H7 (cell line): ENCODE data around the gene SHISA7. TPM values are rescaled to one million over a fixed set of nuclear protein-coding genes. Genes with fewer than 3 reads are reported as not detected.
A peak's percentile ranks its signal among the peaks of the same experiment; 100 is the strongest.

Experiments
- DNase-seq: peaks from one replicate; pipeline ENCODE4 v3.0.0; 2012
- H3K27me3 ChIP-seq: 2 replicates; pipeline ENCODE4 v1.6.0; 2011; ENCODE audit warnings: mild to moderate bottlenecking, low read length; ENCODE audit not compliant: control insufficient read depth, insufficient read depth
- H3K36me3 ChIP-seq: replicated peaks from 2 replicates; pipeline ENCODE4 v1.5.1; 2011; ENCODE audit warnings: low read length; ENCODE audit not compliant: control insufficient read depth, insufficient read depth
- H3K4me3 ChIP-seq: 2 replicates; pipeline ENCODE4 v1.5.1; 2011; ENCODE audit warnings: low read depth, mild to moderate bottlenecking, control low read depth, low read length, moderate library complexity; ENCODE audit not compliant: insufficient read depth
- total RNA-seq: library from RNA; depleted of rRNA; stranded (reverse); fragments of >200 nt; shearing (Covaris generic); gene quantifications from 2 replicates; pipeline ENCODE4 v1.2.3, GENCODE V29; 2014

Gene SHISA7
- total RNA-seq, 1 experiment from 2014 or later: 0.07 TPM

DNA sequence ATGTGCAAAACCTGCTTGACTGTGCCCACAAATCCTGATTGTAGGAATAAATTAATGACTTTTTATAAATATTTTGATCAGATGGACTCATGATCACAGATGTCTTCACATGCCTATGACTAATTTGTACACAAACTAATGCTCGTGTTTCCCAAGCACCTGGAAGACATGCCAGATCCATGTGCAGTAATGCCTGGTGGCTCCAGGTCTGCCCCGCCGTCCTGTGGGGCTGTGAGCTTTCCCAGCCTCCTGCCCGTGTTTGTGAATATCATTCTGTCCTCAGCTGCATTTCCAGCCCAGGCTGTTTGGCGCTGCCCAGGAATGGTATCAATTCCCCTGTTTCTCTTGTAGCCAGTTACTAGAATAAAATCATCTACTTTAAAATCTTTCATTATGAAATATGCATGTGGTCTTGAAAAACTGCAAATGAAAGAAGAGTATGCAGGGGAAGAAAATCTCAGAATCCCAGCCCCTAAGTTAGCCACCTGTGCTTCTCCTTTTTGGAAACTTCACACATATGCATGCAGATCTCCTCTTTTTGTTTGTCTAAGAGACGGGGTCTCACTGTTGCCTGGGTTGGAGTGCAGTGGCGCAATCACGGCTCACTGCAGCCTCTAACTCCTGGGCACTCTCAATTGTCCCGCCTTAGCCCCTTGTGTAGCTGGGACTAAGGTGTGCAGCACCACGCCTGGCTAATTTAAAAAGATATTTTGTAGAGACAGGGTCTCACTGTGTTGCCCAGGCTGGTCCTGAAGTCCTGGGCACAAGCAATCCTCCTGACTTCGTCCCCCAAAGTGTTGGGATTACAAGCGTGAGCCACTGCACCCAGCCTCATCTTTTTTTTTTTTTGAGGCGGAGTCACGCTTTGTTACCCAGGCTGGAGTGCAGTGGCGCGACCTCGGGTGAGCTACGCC, 51.1 kb downstream of the SHISA7 start:
- Histone ChIP-seq H3K36me3 (peaks cover 24% of the 10 kb centered on the region), H3K27me3 (no peaks in the 10 kb centered on the region), H3K4me3 (no peak overlapping the region)
- peak; percentile 53 for DNase-seq

DNA sequence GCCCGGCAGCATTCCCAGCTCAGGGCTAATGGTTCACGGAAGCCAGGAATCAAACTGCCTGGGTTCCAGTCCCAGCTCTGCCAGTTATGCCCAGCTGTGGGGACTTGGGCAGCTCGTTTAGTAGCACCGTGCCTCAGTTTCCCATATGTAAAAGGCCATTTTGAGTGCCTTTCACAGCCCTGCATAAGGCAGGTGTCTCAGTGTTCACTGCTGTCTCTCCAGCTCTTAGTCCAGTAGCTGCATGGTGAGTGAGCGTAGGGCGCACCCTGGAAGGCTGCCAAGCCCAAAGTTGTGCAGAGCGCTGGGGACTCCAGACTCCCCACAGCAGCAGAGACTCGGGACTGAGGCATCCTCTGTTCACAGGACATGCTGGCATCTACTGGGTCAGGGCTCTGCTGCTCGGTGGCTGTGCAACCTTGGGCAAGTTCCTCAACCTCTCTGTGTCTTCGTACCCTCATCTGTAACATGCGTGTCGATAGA, 51.9 kb downstream of the SHISA7 start:
- peak; percentile 36 for DNase-seq
- Histone ChIP-seq H3K36me3 (peaks cover 28% of the 10 kb centered on the region), H3K27me3 (no peaks in the 10 kb centered on the region), H3K4me3 (no peak overlapping the region)

DNA sequence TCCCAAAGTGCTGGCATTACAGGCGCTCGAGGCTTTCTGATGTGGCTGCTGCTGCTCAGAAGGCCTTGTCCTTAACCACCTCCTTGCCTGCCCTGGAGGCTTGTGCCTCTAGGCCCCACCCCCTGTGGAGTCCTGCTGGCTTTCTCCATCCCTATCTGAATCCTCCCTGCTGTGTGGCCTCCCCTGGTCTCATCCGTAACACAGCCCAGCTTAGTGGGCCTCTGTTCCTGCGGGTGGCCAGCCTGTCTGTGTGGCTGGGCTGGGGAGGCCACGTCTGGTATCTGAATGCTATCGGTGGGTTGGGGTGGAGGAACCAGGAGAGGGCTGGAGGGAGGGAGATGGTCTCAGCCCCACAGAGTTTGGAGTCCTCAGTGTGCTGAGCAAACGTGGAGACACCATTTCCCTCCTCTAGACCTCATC, 52.6 kb downstream of the SHISA7 start:
- H3K36me3 ChIP-seq: peaks cover 28% of the 10 kb centered on the region
- peak; percentile 65 for DNase-seq

DNA sequence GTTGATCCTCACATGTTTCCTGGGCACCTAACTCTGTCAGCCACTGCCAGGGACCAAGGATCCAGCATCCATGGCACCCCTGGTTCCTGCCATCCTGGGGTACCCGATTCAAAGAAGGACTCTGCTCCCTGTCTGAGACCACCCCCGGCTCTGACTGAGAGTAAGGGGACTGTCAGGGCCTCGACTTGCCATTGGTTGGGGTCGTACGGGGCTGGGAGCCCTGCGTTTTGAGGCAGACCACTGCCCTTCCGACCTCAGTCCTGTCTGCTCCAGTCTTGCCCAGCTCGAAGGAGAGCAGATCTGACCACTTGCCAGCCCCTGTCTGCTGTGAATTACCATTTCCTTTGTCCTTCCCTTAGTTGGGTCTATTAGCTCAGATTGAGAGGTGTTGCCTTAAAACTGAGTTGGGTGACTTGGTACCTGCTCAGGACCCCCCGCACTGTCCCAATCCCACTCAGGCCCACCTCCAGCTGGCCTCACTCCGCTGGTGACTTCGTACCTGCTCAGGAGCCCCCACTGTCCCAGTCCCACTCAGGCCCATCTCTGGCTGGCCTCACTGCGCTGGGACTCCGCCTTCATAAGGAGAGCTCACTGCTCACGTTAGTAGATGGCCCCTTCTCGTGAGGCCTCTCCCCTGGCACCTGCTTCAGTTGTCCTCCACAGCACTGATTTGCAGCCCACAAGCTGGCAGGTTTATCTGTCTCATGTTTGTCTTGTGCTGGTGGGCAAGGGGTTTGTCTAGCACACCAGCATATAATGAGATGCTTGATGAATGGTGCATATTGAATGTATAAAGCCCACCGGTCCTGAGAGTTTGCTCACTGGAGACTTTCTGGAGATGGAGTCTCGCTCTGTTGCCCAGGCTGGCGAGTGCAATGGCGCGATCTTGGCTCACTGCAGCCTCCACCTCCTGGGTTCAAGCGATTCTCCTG, 53.4 kb downstream of the SHISA7 start:
- DNase-seq: peak; percentile 36
- Histone ChIP-seq H3K36me3 (peaks cover 28% of the 10 kb centered on the region), H3K4me3 (no peak overlapping the region), H3K27me3 (no peaks in the 10 kb centered on the region; the same call in 1 of the 2 replicates)

More for the DNA sequence above, 52.6 kb downstream of the SHISA7 start:
- Histone ChIP-seq H3K27me3 (no peaks in the 10 kb centered on the region), H3K4me3 (no peak overlapping the region)

DNA sequence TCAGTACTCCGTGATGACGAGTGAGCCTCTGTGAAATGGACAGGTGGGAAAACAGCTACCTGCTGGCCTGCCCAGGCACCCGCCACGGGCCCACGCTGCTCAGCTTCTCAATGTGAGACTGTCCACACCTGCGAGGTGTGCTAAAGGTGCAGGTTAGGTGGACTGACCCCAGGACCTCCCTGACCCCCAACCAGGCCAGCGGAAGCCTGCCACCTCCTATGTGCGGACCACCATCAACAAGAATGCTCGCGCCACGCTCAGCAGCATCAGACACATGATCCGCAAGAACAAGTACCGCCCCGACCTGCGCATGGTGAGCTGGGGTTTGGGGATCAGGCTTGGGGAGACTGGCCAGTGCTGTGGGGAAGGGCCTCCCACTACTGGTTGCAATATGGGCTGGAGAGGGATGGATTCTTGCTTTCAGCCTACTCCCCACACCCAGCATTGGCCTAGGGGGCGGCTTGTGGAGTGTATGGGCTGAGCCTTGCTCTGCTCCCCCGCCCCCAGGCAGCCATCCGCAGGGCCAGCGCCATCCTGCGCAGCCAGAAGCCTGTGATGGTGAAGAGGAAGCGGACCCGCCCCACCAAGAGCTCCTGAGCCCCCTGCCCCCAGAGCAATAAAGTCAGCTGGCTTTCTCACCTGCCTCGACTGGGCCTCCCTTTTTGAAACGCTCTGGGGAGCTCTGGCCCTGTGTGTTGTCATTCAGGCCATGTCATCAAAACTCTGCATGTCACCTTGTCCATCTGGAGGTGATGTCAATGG, 55.2 kb downstream of the SHISA7 start:
- Histone ChIP-seq H3K4me3 (no peak overlapping the region), H3K27me3 (peaks cover 7% of the 10 kb centered on the region; the same call in 1 of the 2 replicates), H3K36me3 (peaks cover 28% of the 10 kb centered on the region)
- peak; percentile 38 for DNase-seq

DNA sequence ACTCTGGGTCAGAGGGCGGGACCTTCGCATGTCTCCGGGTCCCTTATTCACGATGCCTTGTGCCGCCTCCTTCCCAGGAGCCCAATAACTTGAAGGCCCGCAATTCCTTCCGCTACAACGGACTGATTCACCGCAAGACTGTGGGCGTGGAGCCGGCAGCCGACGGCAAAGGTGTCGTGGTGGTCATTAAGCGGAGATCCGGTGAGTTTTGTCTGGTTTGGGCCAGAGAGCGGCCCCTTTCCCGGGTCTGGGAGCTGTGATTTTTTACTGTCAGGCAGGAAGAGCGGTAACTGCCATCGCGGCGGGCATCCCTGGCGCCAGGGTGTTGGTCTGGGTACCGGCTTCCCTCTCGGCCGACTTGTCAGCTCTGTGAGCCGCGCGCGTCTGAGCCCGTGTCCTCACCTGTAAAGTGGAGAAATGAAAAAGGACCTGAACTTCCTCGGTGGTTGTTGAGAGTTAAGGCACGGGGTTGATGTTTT, 56.6 kb downstream of the SHISA7 start:
- Histone ChIP-seq H3K4me3 (peak overlapping the region; percentile 94), H3K36me3 (peaks cover 28% of the 10 kb centered on the region), H3K27me3 (peaks cover 13% of the 10 kb centered on the region; the same call in 1 of the 2 replicates)
- peak; percentile 33 for DNase-seq

DNA sequence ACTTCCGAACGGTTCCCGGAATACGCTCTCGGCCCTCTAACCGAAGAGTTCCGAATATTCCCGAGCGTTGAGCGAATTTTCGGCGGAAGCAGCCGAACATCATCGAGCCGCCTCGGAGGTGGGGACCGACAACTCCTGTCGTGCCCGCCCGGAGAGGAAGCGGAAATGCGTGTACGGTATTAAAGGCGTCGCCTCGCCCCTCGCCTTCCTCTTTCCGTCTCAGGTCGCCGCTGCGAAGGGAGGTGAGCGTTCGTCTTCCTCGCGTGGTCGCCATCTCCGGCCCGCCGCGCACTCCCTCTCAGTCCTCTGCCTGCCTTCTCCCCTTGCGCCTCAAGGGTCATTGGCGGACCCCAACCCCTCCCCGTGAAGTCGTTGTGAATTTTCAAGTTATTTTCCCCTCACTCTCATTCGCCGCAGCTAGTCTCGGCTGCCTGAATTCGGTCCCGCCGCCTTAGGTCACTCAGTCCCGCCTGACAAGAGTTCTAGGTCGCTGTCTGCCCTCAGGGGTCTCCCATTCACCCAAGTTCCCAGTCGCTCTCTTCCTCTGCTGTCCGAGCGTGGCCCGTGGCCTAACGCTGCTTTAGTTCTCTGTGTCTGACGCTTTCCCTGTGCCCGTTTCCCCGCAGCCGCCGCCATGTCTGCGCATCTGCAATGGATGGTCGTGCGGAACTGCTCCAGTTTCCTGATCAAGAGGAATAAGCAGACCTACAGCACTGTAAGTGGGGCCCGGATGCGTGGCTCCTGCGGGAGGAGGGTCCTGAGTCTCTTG, 57.2 kb downstream of the SHISA7 start, which contains the start of gene RPL28:
TSS of gene RPL28 (plus strand) at position 209 of the 769 bp plus-strand sequence. CDS start at position 635, 426 bp downstream.
- H3K36me3 ChIP-seq: peaks cover 28% of the 10 kb centered on the region
- peaks cover 13% of the 10 kb centered on the region; the same call in 1 of the 2 replicates for H3K27me3 ChIP-seq

DNA sequence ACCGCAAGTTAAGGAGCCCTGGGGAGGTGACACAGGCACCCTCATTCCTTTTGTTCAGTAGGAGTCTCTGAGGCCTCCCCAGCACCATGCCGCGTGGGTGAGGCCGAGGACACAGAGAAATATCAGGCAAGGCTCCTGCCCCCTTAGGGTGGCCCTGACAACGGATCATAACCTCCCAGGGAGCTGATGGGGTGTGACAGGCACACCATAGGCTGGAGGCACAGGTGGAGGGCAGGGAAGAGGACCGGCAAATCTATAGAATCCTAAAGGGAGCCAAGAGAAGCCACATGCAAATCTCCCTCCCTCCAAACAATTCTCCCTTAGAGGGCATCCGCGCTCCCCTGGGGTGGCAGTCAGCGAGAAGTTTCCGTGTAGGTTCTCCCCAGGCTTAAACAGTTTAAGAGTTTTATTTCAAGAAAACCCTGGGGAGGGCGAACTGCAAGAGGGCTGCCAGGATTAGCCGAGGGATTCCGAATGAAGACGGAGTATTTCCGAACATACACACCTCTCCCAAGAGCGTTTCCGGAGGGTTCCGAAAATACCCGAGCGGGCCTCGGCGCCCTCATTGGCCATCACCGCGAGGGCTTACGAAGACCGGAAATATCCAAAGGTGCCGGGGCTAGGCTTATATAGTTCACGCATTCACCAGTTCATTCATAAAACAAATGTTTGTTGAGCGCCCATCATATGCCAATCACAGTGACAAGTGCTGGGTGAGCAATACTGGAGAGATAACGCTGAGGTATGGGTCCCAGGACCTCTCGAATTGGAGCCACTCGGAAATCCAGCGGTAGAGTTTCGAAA, 58.0 kb downstream of the SHISA7 start:
- peak; percentile 93 for DNase-seq
- peak overlapping the region; percentile 94 for H3K4me3 ChIP-seq
- peaks cover 28% of the 10 kb centered on the region for H3K36me3 ChIP-seq
- peaks cover 13% of the 10 kb centered on the region; the same call in 1 of the 2 replicates for H3K27me3 ChIP-seq

More for the DNA sequence above, 57.2 kb downstream of the SHISA7 start, which contains the start of gene RPL28:
- peak within 1 kb of the TSS; percentile 94 for H3K4me3 ChIP-seq
- peak; percentile 96 for DNase-seq

DNA sequence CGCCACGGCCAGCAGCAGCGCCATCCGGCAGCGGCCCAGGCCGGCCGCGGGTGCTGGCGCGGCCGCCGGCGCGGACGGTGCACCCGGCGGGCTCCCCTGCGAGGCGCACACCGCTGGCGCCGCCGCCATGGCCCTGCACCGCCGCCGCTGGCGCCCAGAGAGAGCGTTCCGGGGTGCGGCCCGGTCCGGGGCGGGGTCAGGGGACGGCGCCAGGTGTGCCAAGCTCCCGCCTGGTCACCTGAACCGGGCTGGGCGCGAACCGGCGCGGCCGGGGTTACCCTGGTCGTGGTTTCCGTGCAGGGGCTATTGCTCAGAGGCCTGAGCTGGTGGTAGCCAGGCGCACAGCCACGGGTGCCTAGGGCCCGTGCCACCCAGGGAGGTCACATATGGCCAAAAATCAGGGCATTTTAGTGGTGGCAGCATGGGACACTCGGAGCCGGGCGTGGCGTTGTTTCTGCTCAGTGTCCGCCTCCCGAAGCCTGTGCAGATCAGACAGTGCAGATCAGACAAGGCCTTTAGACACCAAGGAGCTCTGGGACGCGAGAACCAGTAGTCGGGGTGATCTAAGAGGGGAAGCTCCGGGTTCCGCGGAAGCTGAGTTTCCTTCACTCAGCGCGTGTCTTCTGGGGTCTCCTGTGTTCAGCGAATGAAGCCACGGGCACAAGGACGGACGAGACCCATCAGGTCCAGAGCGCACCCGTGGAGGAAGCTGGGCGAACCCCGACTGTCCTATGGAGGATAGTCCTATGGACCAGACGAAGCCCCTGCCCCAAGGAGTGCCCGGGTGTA, 58.8 kb downstream of the SHISA7 start, which contains the start of gene TMEM238:
TSS of gene TMEM238 (minus strand) at position 162 of the 789 bp plus-strand sequence. CDS start at position 129, 33 bp downstream.
- Histone ChIP-seq H3K36me3 (peaks cover 27% of the 10 kb centered on the region), H3K27me3 (peaks cover 13% of the 10 kb centered on the region; the same call in 1 of the 2 replicates), H3K4me3 (peak within 1 kb of the TSS; percentile 94)
- peak; percentile 75 for DNase-seq

DNA sequence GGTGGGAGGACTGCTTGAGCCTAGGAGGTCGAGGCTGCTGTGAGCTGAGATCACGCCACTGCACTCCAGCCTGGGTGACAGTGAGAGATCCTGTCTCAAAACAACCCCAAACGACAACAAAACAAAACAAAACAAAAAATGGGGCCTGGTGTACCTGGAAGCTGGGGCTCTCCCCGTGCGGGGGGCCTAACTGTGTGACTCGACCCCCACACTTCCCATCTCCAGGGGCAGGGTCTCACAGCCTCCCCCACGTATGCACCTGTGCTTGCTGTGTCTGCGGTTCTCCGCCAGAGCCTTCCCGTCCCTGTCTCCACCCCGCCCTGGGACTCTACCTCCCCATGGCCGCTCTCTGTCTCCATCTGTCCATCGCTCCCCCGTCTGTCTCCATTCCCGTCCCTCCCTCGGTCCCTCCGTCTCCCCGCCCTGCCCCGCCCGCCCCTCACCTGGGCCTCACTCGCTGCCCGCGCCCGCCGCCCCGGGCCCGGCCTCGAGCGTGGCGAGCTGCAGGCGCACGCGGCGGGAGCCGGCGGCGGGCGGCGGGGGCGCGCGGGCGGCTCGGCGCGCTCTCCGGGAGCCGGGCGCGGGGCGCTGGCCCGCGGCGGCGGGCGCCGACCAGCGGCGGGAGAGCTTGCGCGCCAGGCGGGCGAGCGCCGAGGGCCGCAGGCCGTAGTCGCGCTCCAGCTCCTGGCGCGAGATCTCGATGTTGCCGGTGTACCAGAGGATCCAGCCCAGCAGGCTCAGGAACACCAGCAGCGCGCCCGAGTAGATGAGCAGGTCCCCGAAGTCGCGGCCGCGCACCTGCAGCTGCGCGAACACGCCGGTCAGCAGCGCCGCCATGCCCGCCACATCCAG, 59.6 kb downstream of the SHISA7 start:
- H3K4me3 ChIP-seq: peak overlapping the region; percentile 94
- peaks cover 14% of the 10 kb centered on the region; the same call in 1 of the 2 replicates for H3K27me3 ChIP-seq
- H3K36me3 ChIP-seq: peaks cover 19% of the 10 kb centered on the region
- DNase-seq: peak; percentile 88

DNA sequence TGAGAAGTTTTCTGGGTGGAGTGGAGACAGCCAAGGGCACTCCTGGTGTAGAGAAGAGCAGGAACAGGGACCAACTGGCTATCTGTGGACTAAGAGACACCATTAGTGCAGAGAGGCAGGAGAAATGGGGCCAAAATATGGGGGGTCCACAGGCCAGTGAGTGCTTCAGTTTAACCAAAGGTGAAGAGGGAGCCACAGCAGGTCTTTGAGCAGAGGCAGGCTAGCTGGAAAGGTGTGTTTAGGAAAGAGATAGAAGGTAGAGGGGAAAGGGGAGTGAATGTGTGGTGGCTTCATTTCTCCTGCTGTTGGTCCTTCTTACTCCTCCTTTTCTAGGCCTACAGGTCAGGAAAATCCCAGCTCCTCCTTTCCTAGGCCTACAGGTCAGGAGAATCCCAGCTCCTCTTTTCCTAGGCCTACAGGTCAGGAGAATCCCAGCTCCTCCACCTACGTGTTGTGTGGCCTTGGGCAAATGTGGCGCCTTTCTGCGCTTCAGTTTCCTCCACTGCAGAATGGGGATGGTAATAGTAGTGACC, 60.5 kb downstream of the SHISA7 start:
- Histone ChIP-seq H3K36me3 (peaks cover 11% of the 10 kb centered on the region), H3K4me3 (no peak overlapping the region)

More for the DNA sequence above, 60.5 kb downstream of the SHISA7 start:
- H3K27me3 ChIP-seq: peaks cover 20% of the 10 kb centered on the region
- no peak for DNase-seq
